ENCODE data around the gene OR8B12. TPM values are rescaled to one million over a fixed set of nuclear protein-coding genes. Genes with fewer than 3 reads are reported as not detected.

The OR8B12 gene
- total RNA-seq, 3 donors from 2014 or later (not counting 1 experiment from before 2014, with no cell fraction given): not detected

DNA sequence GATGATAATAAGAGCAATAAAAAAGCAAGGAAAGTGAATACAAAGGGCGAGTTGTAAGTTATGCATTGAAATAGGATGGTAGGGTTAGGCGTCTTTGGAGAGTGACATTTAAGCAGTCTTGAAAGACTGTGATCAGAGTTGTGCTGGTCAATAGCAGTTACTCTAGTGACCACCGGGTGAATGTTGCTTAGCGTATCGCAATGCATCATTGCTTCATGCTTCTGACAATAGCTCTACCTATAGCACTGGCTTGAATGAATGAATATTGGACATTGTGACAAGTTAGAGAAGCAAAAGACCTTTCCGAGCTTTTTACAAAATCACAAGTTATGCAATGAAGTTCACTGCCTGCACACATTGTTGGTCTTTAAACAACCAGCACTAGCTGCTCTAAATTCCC is 7.7 kb upstream of the OR8B12 start:
- intact Hi-C loops (cut with micrococcal nuclease): no loop called here
- DNase-seq (no peak), ATAC-seq (no peak)
- Histone ChIP-seq H3K27ac (ENCODE audit: low read length) (no peak overlapping the region), H3K36me3 (ENCODE audit: control insufficient read depth, insufficient read depth, low read length) (no peaks in the 10 kb centered on the region), H3K4me1 (ENCODE audit: control insufficient read depth, insufficient read depth, low read length) (no peaks in the 10 kb centered on the region), H3K9me3 (ENCODE audit: control insufficient read depth, insufficient read depth, low read length) (no peaks in the 10 kb centered on the region), H3K4me3 (ENCODE audit: low read length) (no peak overlapping the region), H3K27me3 (ENCODE audit: control insufficient read depth, insufficient read depth, low read length) (peaks cover 2% of the 10 kb centered on the region)
- WGBS (ENCODE audit: insufficient coverage): 92% methylated on average over 6 of the region's 6 CpGs
- H3K36me3 Mint-ChIP-seq: no peaks in the 10 kb centered on the region
- no peak overlapping the region for H3K27ac Mint-ChIP-seq
- H3K27me3 Mint-ChIP-seq (ENCODE audit: low read depth in 2 of 2): peaks cover 3 to 11% of the 10 kb centered on the region in 2 donors
- no peak overlapping the region for H3K4me3 Mint-ChIP-seq
- no peaks in the 10 kb centered on the region for H3K9me3 Mint-ChIP-seq
- TF ChIP-seq, protein P1, sequence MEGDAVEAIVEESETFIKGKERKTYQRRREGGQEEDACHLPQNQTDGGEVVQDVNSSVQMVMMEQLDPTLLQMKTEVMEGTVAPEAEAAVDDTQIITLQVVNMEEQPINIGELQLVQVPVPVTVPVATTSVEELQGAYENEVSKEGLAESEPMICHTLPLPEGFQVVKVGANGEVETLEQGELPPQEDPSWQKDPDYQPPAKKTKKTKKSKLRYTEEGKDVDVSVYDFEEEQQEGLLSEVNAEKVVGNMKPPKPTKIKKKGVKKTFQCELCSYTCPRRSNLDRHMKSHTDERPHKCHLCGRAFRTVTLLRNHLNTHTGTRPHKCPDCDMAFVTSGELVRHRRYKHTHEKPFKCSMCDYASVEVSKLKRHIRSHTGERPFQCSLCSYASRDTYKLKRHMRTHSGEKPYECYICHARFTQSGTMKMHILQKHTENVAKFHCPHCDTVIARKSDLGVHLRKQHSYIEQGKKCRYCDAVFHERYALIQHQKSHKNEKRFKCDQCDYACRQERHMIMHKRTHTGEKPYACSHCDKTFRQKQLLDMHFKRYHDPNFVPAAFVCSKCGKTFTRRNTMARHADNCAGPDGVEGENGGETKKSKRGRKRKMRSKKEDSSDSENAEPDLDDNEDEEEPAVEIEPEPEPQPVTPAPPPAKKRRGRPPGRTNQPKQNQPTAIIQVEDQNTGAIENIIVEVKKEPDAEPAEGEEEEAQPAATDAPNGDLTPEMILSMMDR (IDR thresholded peaks at IDR 0.05): no peak
- no peaks in the 10 kb centered on the region for H3K4me1 Mint-ChIP-seq

- Mint-ChIP-seq H3K9me3 (peaks cover 0 to 5% of the 10 kb centered on the region in 2 donors), H3K27ac (no peak overlapping the region), H3K4me1 (no peaks in the 10 kb centered on the region), H3K27me3 (ENCODE audit: low read depth in 2 of 2) (peaks cover 8 to 36% of the 10 kb centered on the region in 2 donors), H3K36me3 (no peaks in the 10 kb centered on the region), H3K4me3 (no peak overlapping the region)
- Histone ChIP-seq H3K9me3 (ENCODE audit: control insufficient read depth, insufficient read depth, low read length) (no peaks in the 10 kb centered on the region), H3K4me3 (ENCODE audit: low read length) (no peak overlapping the region), H3K4me1 (ENCODE audit: control insufficient read depth, insufficient read depth, low read length) (no peaks in the 10 kb centered on the region), H3K27ac (ENCODE audit: low read length) (no peak overlapping the region), H3K36me3 (ENCODE audit: control insufficient read depth, insufficient read depth, low read length) (no peaks in the 10 kb centered on the region), H3K27me3 (ENCODE audit: control insufficient read depth, insufficient read depth, low read length) (no peaks in the 10 kb centered on the region)
- DNase-seq (no peak), ATAC-seq (no peak)
- 68% methylated on average over 6 of the region's 6 CpGs for WGBS (ENCODE audit: insufficient coverage)
- intact Hi-C loops (cut with micrococcal nuclease): no loop called here
- TF ChIP-seq, protein P1 (IDR thresholded peaks at IDR 0.05): no peak
Measured at GRCh38 chr11:124543145-124543544, 309 bp downstream of the OR8B12 start.

GRCh38 chr11:124541204-124541603 is 2.2 kb downstream of the OR8B12 start:
- intact Hi-C loops (cut with micrococcal nuclease): no loop called here
- H3K27me3 Mint-ChIP-seq (ENCODE audit: low read depth in 2 of 2): peaks cover 11 to 33% of the 10 kb centered on the region in 2 donors
- Histone ChIP-seq H3K27me3 (ENCODE audit: control insufficient read depth, insufficient read depth, low read length) (no peaks in the 10 kb centered on the region), H3K27ac (ENCODE audit: low read length) (no peak overlapping the region), H3K36me3 (ENCODE audit: control insufficient read depth, insufficient read depth, low read length) (no peaks in the 10 kb centered on the region), H3K4me1 (ENCODE audit: control insufficient read depth, insufficient read depth, low read length) (peaks cover 2% of the 10 kb centered on the region), H3K9me3 (ENCODE audit: control insufficient read depth, insufficient read depth, low read length) (no peaks in the 10 kb centered on the region), H3K4me3 (ENCODE audit: low read length) (no peak overlapping the region)
- WGBS (ENCODE audit: insufficient coverage): 71% methylated on average over 6 of the region's 6 CpGs
- H3K4me3 Mint-ChIP-seq: no peak overlapping the region
- peaks cover 0 to 4% of the 10 kb centered on the region in 2 donors for H3K4me1 Mint-ChIP-seq
- H3K9me3 Mint-ChIP-seq: peaks cover 0 to 5% of the 10 kb centered on the region in 2 donors
- TF ChIP-seq, protein P1 (IDR thresholded peaks at IDR 0.05): no peak
- H3K27ac Mint-ChIP-seq: no peak overlapping the region
- H3K36me3 Mint-ChIP-seq: no peaks in the 10 kb centered on the region
- DNase-seq (no peak), ATAC-seq (no peak)

DNA sequence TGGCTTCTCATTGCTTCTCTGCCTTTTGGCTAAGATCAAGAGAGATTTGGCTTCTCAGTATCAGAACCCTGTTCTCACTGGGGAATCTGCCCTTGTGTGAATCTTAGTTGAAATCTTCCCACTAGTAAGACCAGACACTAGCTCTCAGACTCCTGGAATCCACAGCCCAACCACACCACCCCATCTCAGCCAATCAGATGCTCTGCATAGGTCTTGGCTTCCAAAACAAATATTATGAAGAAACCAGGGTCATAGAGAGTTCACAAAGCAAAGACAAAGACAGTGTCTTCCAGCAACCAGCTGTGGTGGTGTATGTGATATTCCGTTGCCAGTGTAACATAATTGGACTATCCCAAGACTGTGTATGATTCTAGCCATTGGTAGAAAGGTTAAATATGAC is 5.4 kb downstream of the OR8B12 start:
- Histone ChIP-seq H3K27me3 (ENCODE audit: control insufficient read depth, insufficient read depth, low read length) (no peaks in the 10 kb centered on the region), H3K27ac (ENCODE audit: low read length) (no peak overlapping the region), H3K9me3 (ENCODE audit: control insufficient read depth, insufficient read depth, low read length) (no peaks in the 10 kb centered on the region), H3K36me3 (ENCODE audit: control insufficient read depth, insufficient read depth, low read length) (no peaks in the 10 kb centered on the region), H3K4me1 (ENCODE audit: control insufficient read depth, insufficient read depth, low read length) (peaks cover 3% of the 10 kb centered on the region), H3K4me3 (ENCODE audit: low read length) (no peak overlapping the region)
- H3K9me3 Mint-ChIP-seq: peaks cover 0 to 3% of the 10 kb centered on the region in 2 donors
- no peak overlapping the region for H3K27ac Mint-ChIP-seq
- no peak overlapping the region for H3K4me3 Mint-ChIP-seq
- 91% methylated on average over 1 of the region's 1 CpG for WGBS (ENCODE audit: insufficient coverage)
- no peaks in the 10 kb centered on the region for H3K36me3 Mint-ChIP-seq
- DNase-seq: no peak
- intact Hi-C loops (cut with micrococcal nuclease): no loop called here
- peaks cover 0 to 4% of the 10 kb centered on the region in 2 donors for H3K4me1 Mint-ChIP-seq
- peaks cover 9 to 30% of the 10 kb centered on the region in 2 donors for H3K27me3 Mint-ChIP-seq (ENCODE audit: low read depth in 2 of 2)
- ATAC-seq: no peak
- TF ChIP-seq, protein P1 (IDR thresholded peaks at IDR 0.05): no peak
